Naive thymus-derived CD8-positive, alpha-beta T cell (primary cell): ENCODE data around the gene ETV4. TPM values are rescaled to one million over a fixed set of nuclear protein-coding genes. Genes with fewer than 3 reads are reported as not detected.

ENCODE experiments used
- ATAC-seq, 2 donors: fragments of 150-1000 bp; cut with Tn5 transposase in 1 of 2; sonication (Bioruptor Pico), chemical (Tn5 transposase) in 1 of 2; 1 replicate in 1 of 2; 2 replicates in 1 of 2; pipeline ENCODE4 v1.10.0; 2021; ENCODE audit warnings: mild to moderate bottlenecking in 2 of 2, moderate library complexity in 2 of 2
- POLR2A ChIA-PET: fragments of 350-600 bp; sonication (Branson Sonifier 250); formaldehyde crosslinking; loops from one replicate; lab custom pipeline; 2021; ENCODE audit warnings: antibody characterized with exemption; lab: Charles Lee
- DNase-seq, 10 donors: peaks; one replicate each; pipeline versions ENCODE4 v3.0.0 to v3.0.0-alpha.2; 2020 to 2022
- H3K27ac Mint-ChIP-seq, 10 donors: one replicate each; pipeline ENCODE4 v1.8.0; 2020 to 2022; ENCODE audit warnings: mild to moderate bottlenecking in 10 of 10, mixed read lengths in 10 of 10, moderate library complexity in 4 of 10, inconsistent platforms in 1 of 10
- H3K27me3 Mint-ChIP-seq, 5 donors: one replicate each; pipeline ENCODE4 v1.8.0; 2021 to 2022; ENCODE audit warnings: mixed read lengths in 5 of 5
- H3K36me3 Mint-ChIP-seq, 3 donors: one replicate each; pipeline ENCODE4 v1.8.0; 2020 to 2022; ENCODE audit warnings: mixed read lengths in 3 of 3, mild to moderate bottlenecking in 2 of 3, inconsistent platforms in 1 of 3
- H3K4me1 Mint-ChIP-seq, 4 donors: one replicate each; pipeline ENCODE4 v1.8.0; 2021 to 2022; ENCODE audit warnings: mixed read lengths in 4 of 4
- H3K4me3 Mint-ChIP-seq, 10 donors: one replicate each; pipeline ENCODE4 v1.8.0; 2020 to 2022; ENCODE audit warnings: mild to moderate bottlenecking in 10 of 10, mixed read lengths in 10 of 10, moderate library complexity in 6 of 10, inconsistent platforms in 1 of 10
- H3K9me3 Mint-ChIP-seq, 9 donors: one replicate each; pipeline ENCODE4 v1.8.0; 2020 to 2022; ENCODE audit warnings: mixed read lengths in 9 of 9, mild to moderate bottlenecking in 3 of 9, inconsistent platforms in 1 of 9, moderate library complexity in 1 of 9
- polyA plus RNA-seq, 3 donors: library from polyadenylated mRNA; unstranded; fragments of 300-500 nt; fragmentation: Illumina TruSeq; gene quantifications; one replicate each; pipeline ENCODE4 v1.2.3, GENCODE V29; 2021
- total RNA-seq, 8 experiments: library from RNA in 2 of 8; stranded (reverse) in 2 of 8; gene quantifications; one replicate each; pipeline ENCODE4 v1.2.3 and lab custom pipeline; 2021 to 2026

Gene ETV4
- total and polyA plus RNA-seq, 5 experiments from 2014 or later = 0.09 TPM; not detected in 4

DNA sequence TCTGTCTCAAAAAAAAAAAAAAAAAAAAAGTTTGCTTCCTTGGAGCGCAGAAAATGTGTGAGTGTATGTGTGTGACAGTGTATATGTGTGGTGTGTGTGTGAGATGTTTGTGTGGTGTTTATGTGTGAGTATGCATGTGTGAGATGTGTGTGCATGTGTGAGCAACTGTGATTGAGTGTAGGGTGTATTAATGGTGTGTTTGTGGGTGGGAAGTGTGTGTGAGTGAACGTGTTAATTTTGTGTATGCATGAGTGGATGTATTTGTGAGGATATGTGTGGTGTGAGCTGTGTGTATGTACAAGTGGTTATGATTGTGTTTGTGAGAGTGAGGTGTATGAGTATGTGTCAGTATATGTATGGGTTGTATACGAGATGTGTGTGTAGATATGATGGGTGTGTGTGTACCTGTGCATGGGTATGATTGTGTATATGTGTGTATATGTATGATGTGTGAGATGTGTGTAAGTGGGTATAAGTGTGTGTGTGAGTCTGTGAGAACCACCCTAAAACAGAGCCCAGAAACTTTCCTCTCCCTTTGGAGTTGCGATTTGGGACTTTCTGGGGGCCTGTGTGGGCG is 22.5 kb upstream of the ETV4 start:
- H3K27ac Mint-ChIP-seq = peak overlapping the region in 1 of 10 donors; percentile 1
- DNase-seq (no peak), ATAC-seq (no peak)
- no peaks in the 10 kb centered on the region for H3K4me1 Mint-ChIP-seq
- POLR2A ChIA-PET = no interaction called here
- no peaks in the 10 kb centered on the region for H3K36me3 Mint-ChIP-seq
- H3K4me3 Mint-ChIP-seq = no peak overlapping the region
- H3K9me3 Mint-ChIP-seq = peaks cover 0 to 1% (median 0%) of the 10 kb centered on the region in 9 donors
- peaks cover 3 to 14% (median 7%) of the 10 kb centered on the region in 5 donors for H3K27me3 Mint-ChIP-seq

DNA sequence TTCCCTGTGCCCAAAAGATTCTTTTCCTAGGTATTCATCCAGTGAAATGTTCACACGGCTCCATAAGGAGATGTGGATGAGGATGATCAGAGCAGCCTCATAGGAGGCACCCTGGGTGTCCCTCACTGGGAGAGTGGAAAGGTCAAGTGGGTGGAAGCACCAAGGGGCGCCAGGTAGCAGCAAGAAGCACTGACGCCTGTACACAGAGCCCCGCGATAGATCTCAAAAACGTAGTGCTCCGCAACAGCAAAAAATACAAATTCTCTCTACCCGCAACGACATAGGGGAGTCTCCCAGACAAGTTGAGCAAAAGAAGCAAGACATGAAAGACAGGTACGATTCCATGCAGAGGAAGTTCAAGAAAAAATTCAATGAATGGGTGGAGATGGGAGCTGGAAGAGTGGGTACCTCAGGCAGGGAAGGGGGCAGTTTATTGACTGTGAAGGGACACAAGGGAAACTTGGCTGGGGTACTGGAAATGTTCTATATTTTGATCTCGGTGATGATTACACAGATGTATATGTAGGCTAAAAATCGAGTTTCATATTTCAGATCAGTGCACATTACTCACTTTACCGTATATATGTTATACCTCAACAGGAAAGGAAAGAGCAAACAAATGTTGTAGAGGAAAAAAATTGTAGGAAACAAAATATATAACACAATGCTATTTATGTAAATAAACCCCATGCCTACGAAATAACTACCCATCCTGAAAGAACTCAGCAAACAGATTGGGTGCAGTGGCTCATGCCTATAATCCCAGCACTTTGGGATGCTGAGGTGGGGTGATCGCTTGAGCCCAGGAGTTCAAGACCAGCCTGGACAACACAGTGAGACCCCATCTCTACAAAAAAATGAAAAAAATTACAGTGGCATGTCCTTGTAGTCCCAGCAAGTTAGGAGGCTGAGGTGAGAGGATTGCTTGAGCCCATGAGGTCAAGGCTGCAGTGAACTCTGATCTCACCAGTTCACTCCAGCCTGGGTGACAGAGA is 17.8 kb upstream of the ETV4 start:
- no peak overlapping the region for H3K4me3 Mint-ChIP-seq
- H3K27ac Mint-ChIP-seq = no peak overlapping the region
- peaks cover 0 to 2% (median 0%) of the 10 kb centered on the region in 3 donors for H3K36me3 Mint-ChIP-seq
- ATAC-seq (no peak), DNase-seq (no peak)
- peaks cover 0 to 1% (median 0%) of the 10 kb centered on the region in 9 donors for H3K9me3 Mint-ChIP-seq
- H3K4me1 Mint-ChIP-seq = peaks cover 0 to 18% (median 3%) of the 10 kb centered on the region in 4 donors
- POLR2A ChIA-PET = interaction anchor here (0.6 kb wide), 1 partner anchor 11 kb away, joined by 5 read pairs; no protein-coding TSS in a partner anchor
- H3K27me3 Mint-ChIP-seq = peaks cover 14 to 56% (median 35%) of the 10 kb centered on the region in 5 donors

DNA sequence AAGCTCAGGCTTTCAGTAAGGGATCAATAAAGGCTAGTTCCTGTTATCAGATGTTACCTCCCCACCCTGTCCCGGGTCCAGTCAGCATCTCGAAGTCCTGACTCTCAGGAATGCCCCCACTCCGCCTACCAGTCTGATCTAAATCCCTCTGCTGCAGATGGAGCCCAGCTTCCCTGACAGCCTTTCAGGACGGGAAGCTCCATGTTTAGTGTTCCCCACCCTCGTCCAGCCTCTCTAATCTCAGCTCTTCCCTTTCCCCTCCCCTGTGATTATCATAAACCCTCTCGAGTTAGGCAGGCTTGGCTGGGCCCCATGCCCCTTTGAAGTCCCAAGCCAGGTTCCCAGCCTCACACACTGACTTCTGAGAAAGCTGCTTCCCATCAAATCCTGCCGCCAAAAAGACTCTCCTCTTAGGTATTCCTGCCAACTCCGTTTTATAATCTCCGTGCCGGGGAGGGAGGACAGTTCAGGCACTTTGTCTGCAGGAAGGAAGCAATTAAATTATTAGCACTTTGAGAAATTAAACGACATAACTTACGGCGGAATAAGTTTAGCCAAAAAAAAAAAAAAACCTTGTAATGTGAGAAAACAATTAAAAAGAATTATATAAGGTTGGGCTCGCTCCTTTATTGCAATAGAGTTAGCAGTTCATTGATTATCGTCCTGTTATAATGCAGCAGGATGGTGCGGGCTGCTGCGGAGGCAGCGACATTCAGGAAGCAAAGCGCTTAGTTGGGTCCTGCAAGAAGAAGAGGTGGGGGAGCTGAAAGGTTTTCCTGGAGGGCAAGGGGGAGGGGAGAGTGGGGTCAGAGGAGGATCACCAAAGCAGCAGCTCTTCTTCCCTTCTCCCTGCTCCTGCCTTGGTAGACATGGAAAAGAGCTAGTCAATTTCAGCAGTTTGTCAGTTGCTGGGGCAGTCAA is 16.8 kb upstream of the ETV4 start:
- POLR2A ChIA-PET = interaction anchor here (0.6 kb wide), 1 partner anchor 10 kb away, joined by 5 read pairs; no protein-coding TSS in a partner anchor
- peaks cover 16 to 59% (median 37%) of the 10 kb centered on the region in 5 donors for H3K27me3 Mint-ChIP-seq
- no peak for DNase-seq
- peaks cover 0 to 19% (median 3%) of the 10 kb centered on the region in 4 donors for H3K4me1 Mint-ChIP-seq
- H3K27ac Mint-ChIP-seq = no peak overlapping the region
- H3K36me3 Mint-ChIP-seq = peaks cover 0 to 2% (median 2%) of the 10 kb centered on the region in 3 donors
- no peaks in the 10 kb centered on the region for H3K9me3 Mint-ChIP-seq
- no peak for ATAC-seq
- H3K4me3 Mint-ChIP-seq = no peak overlapping the region

DNA sequence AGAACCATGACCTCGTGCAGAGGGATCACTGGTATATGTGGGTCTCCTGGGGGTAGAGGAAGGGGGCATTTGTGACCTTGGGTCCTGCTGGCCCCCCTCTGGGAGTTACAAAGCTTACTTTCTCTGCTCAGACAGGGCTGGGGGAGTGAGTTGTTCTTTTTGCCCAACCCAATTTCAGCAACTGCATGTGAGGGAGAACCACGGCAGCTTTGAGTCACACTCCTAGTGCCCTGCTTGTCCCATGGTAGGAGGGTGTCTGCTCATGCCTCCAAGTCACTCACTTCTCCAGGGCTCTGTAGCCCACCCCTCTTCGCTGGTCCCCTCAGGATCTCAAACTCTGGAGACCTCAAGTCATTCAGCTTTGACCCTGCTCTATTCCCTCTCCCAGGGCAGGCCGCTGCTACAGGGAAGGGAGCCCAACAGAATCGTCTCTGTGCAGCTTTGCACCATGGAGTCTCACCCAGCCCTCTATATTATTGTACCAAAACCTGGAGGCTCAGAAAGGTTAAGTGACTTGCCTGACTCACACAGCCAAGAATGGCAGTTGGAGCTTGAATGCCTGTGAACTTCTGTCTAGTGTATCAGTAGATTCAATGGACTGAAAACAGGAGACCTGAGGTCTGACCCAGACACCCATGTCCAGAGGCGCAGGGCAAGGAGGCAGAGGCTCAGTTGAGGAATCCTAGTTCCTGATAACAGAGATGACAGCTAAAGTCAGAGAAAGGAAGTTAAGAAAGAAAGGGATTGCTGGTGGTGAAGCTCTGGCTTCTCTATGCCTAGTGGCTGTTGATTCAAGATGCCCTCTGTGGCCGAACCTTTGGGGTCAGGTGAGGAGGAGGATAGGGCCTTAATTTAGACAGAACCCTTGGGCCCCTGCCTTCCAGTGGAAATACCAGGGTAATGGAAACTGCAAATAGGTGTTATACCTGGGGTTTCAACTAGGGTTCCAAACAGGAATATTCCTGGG is 14.6 kb upstream of the ETV4 start:
- H3K36me3 Mint-ChIP-seq = peaks cover 2 to 5% (median 4%) of the 10 kb centered on the region in 3 donors
- peaks cover 19 to 69% (median 42%) of the 10 kb centered on the region in 5 donors for H3K27me3 Mint-ChIP-seq
- no peak overlapping the region for H3K4me3 Mint-ChIP-seq
- DNase-seq (no peak), ATAC-seq (no peak)
- H3K27ac Mint-ChIP-seq = no peak overlapping the region
- POLR2A ChIA-PET = no interaction called here
- peaks cover 0 to 19% (median 7%) of the 10 kb centered on the region in 4 donors for H3K4me1 Mint-ChIP-seq
- H3K9me3 Mint-ChIP-seq = no peaks in the 10 kb centered on the region

DNA sequence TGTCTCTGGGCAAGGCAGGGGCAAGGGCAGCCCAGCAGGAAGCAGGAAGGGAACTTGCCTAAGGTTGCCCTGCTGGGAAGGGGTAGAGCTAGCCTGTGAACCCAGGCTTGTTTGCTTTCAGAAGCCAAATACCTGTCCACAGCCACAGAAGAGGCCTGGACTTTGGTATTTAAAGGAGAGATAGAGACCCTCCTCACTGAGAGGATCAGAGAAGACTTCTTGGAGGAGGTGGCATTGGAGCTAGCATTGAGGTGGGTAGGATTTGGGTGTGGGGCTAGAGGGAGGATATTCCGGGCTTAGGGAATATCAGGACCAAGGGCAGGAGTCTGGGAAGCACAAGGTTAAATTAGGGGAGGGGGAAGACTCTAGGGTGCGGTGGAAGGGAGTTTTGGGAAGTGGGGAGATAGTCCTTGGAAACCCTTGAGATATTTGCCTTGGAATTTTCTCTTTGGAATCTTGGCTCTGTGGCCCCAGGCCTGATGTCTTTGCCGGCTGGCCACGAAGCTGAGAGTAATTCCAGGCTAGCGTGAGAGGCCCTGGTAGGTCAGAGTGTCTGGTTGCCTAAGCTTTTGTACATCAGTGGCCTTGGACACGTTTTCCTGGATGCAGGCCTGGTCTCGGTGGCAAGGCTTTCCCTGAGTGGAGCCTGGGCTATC is 13.1 kb upstream of the ETV4 start:
- Mint-ChIP-seq H3K36me3 (peaks cover 2 to 5% (median 4%) of the 10 kb centered on the region in 3 donors), H3K27me3 (peaks cover 18 to 64% (median 41%) of the 10 kb centered on the region in 5 donors), H3K27ac (no peak overlapping the region), H3K4me1 (peaks cover 0 to 19% (median 7%) of the 10 kb centered on the region in 4 donors), H3K4me3 (no peak overlapping the region), H3K9me3 (no peaks in the 10 kb centered on the region)
- no peak for ATAC-seq
- DNase-seq = no peak
- POLR2A ChIA-PET = no interaction called here

DNA sequence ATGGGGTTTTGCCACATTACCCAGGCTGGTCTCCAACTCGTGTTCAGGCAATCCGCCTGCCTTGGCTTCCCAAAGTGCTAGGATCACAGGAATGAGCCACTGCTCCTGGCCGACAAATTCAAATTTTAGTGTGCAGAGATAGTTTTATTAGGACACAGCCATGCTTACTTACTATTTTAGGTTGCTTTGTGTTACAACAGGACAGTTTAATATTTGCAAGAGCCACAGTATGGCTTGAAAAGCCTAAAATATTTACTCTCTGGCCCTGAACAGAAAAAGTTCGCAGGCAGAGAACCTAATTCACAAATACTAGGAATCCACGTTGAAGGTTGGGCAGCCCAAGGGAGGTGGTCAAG is 12.6 kb upstream of the ETV4 start:
- POLR2A ChIA-PET = no interaction called here
- Mint-ChIP-seq H3K4me3 (no peak overlapping the region), H3K27me3 (peaks cover 15 to 59% (median 42%) of the 10 kb centered on the region in 5 donors)

DNA sequence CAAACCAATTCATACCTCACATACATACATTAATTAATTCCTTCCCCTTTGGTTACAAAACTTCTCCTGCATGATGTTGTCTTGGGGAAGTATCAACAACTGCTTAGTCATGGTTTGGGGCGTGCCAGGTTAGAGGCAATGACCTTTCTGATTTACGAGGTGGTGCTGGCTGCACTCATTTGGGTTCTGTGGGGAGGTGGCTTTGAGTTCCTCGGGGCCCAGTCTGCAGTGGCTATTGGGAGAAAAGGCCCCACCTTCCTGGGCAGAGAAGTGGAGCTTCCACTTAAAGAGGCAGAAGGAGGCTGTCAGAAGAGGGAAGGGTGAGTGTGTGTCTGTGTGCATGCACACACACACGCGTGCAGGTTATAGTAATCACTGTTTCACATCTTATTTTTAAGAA is 10.2 kb upstream of the ETV4 start:
- ATAC-seq = no peak
- no peaks in the 10 kb centered on the region for H3K9me3 Mint-ChIP-seq

More for the DNA sequence above, 12.6 kb upstream of the ETV4 start:
- Mint-ChIP-seq H3K27ac (no peak overlapping the region), H3K36me3 (peaks cover 2 to 5% (median 4%) of the 10 kb centered on the region in 3 donors), H3K4me1 (peaks cover 0 to 19% (median 7%) of the 10 kb centered on the region in 4 donors), H3K9me3 (no peaks in the 10 kb centered on the region)
- no peak for ATAC-seq
- DNase-seq = no peak

DNA sequence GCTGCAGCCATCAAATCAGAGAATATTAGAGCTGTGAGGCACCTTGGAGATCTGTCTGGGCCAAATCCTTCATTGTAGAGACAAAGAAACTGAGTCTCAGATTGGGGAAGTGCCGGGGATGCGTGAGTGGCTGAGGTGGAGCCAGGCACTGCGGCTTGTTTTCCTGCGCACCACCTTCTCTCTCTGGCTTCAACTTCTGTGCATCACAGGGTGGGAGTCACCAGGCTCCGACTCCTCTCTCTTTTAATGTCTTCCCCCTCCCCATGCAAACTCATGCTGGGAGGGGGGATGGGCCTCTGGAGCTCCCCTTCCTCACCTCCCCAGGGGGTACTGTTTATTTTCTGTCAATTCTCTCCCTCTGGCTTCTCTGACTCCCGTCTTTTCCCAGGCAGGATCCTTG is 8.7 kb upstream of the ETV4 start:
- Mint-ChIP-seq H3K36me3 (peaks cover 3 to 8% (median 5%) of the 10 kb centered on the region in 3 donors), H3K27ac (peak overlapping the region in 1 of 10 donors; percentile 71), H3K27me3 (peaks cover 18 to 51% (median 36%) of the 10 kb centered on the region in 5 donors), H3K9me3 (no peaks in the 10 kb centered on the region), H3K4me1 (peaks cover 0 to 10% (median 5%) of the 10 kb centered on the region in 4 donors), H3K4me3 (no peak overlapping the region)
- no peak for ATAC-seq
- POLR2A ChIA-PET = no interaction called here
- DNase-seq = no peak

More for the DNA sequence above, 10.2 kb upstream of the ETV4 start:
- POLR2A ChIA-PET = no interaction called here
- H3K27ac Mint-ChIP-seq = no peak overlapping the region
- H3K4me1 Mint-ChIP-seq = peaks cover 0 to 12% (median 5%) of the 10 kb centered on the region in 4 donors
- peaks cover 13 to 48% (median 35%) of the 10 kb centered on the region in 5 donors for H3K27me3 Mint-ChIP-seq
- no peak overlapping the region for H3K4me3 Mint-ChIP-seq
- DNase-seq = no peak
- peaks cover 0 to 5% (median 4%) of the 10 kb centered on the region in 3 donors for H3K36me3 Mint-ChIP-seq

DNA sequence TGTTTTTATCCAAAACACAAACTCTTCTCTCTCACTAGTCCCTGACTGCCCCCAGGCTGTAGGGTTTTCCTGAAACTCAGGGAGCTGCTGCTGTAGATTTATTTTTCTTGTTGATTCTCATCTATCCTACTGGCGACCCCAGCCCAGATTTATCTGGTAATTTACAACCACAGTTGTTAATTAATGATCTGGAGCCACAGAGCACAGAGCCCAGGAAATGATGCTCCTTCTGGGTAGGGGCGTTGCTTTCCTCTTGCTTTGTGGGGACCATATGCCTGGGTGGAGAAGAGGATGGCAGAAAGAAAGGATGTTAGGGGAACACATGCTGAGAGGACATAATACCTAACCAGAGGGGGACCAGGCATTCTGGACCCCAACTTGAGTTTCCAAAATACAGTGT is 7.4 kb upstream of the ETV4 start:
- no peak overlapping the region for H3K4me3 Mint-ChIP-seq
- no peak for ATAC-seq
- no peak overlapping the region for H3K27ac Mint-ChIP-seq
- H3K4me1 Mint-ChIP-seq = peaks cover 0 to 4% (median 1%) of the 10 kb centered on the region in 4 donors
- POLR2A ChIA-PET = interaction anchor here (0.7 kb wide), 1 partner anchor 10 kb away, joined by 5 read pairs; no protein-coding TSS in a partner anchor
- H3K27me3 Mint-ChIP-seq = peaks cover 25 to 58% (median 35%) of the 10 kb centered on the region in 5 donors
- H3K36me3 Mint-ChIP-seq = peaks cover 3 to 8% (median 5%) of the 10 kb centered on the region in 3 donors
- no peak for DNase-seq
- no peaks in the 10 kb centered on the region for H3K9me3 Mint-ChIP-seq

DNA sequence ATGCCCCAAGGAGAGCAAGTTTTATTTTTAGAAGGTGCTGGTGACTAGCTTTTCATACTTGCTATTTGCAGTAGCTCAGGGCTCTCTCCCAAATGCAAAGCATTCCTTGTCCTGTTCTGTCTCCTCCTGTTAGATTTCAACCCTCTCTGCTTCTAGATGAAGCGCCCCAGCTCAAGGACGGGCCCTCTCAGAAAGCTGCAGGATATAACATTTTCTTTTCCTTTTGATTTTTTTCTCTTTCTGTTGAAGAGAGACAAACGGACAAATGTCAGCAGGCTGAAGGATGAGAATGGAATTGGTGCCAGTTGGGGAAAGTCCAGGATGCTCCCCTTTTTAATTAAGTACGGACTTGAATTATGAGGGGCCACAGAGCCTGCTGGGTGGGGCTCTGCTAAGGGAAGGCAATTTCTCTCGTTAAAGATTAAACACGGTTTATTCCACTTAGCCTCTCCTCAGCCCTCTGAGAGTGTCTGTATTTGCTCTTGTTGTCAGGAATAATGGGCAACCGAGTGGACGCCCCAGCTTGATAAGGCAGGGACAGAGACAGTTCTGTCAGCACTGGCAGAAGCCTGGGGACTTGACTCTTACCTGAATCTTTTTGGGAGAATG is 6.2 kb upstream of the ETV4 start:
- peaks cover 30 to 68% (median 45%) of the 10 kb centered on the region in 5 donors for H3K27me3 Mint-ChIP-seq
- POLR2A ChIA-PET = no interaction called here

More for the DNA sequence above, 6.2 kb upstream of the ETV4 start:
- peaks cover 3 to 6% (median 5%) of the 10 kb centered on the region in 3 donors for H3K36me3 Mint-ChIP-seq
- DNase-seq (no peak), ATAC-seq (no peak)
- peaks cover 6 to 7% (median 7%) of the 10 kb centered on the region in 4 donors for H3K4me1 Mint-ChIP-seq
- H3K4me3 Mint-ChIP-seq = no peak overlapping the region
- no peak overlapping the region for H3K27ac Mint-ChIP-seq
- no peaks in the 10 kb centered on the region for H3K9me3 Mint-ChIP-seq
